DND-41 (cell line): ENCODE data around the gene TBC1D32.
A peak's percentile ranks its signal among the peaks of the same experiment; 100 is the strongest.
"Not testable (repeated sequence)": the region's sequence is repeated elsewhere in the genome, so short reads cannot be mapped to it uniquely, and the experiment has no call there.

ENCODE experiments used
- ATAC-seq: fragments of 200-7000 bp; cut with Tn5 transposase; 3 replicates; pipeline ENCODE4 v1.9.1; 2021; ENCODE audit warnings: low read depth; ENCODE audit not compliant: insufficient read depth
- DNase-seq: peaks from one replicate; pipeline ENCODE4 v3.0.0-alpha.2; 2020
- H2AFZ ChIP-seq: 2 replicates; pipeline ENCODE4 v1.6.0; 2012; ENCODE audit warnings: low read depth, low read length
- H3K27ac ChIP-seq: 2 replicates; pipeline ENCODE4 v1.5.1; 2012; ENCODE audit warnings: low read length, inconsistent platforms
- H3K27me3 ChIP-seq: fragments of 200-600 bp; sonication (generic); 2 replicates; pipeline ENCODE4 v1.6.0; 2012; ENCODE audit warnings: low read length, mild to moderate bottlenecking, inconsistent platforms; ENCODE audit not compliant: insufficient read depth, poor library complexity
- H3K36me3 ChIP-seq: 2 replicates; pipeline ENCODE4 v1.5.1; 2012; ENCODE audit warnings: low read length, inconsistent platforms; ENCODE audit not compliant: insufficient read depth
- H3K4me1 ChIP-seq: 2 replicates; pipeline ENCODE4 v1.5.1; 2012; ENCODE audit warnings: mild to moderate bottlenecking, low read length; ENCODE audit not compliant: insufficient read depth
- H3K4me2 ChIP-seq: 2 replicates; pipeline ENCODE4 v1.6.0; 2012; ENCODE audit warnings: mild to moderate bottlenecking, moderate library complexity, low read length, inconsistent platforms; ENCODE audit not compliant: insufficient read depth
- H3K4me3 ChIP-seq, 2 experiments: fragments of 200-600 bp in 1 of 2; shearing (Covaris generic) in 1 of 2; 2 replicates each; pipeline ENCODE4 v1.5.1; 2012 to 2016; ENCODE audit warnings: inconsistent platforms in 2 of 2, low read length in 2 of 2, mild to moderate bottlenecking in 2 of 2, low read depth in 1 of 2, moderate library complexity in 1 of 2
- H3K79me2 ChIP-seq: 2 replicates; pipeline ENCODE4 v1.6.0; 2012; ENCODE audit warnings: low read length, inconsistent platforms; ENCODE audit not compliant: insufficient read depth
- H3K9ac ChIP-seq: 2 replicates; pipeline ENCODE4 v1.6.0; 2012; ENCODE audit warnings: low read depth, mild to moderate bottlenecking, inconsistent platforms, low read length, moderate library complexity
- H3K9me3 ChIP-seq: 2 replicates; pipeline ENCODE4 v1.5.1; 2012; ENCODE audit warnings: low read length, moderate library complexity, mild to moderate bottlenecking, inconsistent platforms; ENCODE audit not compliant: insufficient read depth, severe bottlenecking
- H4K20me1 ChIP-seq: 2 replicates; pipeline ENCODE4 v1.6.0; 2012; ENCODE audit warnings: low read length; ENCODE audit not compliant: insufficient read depth
- EZH2 ChIP-seq: IDR thresholded peaks from 3 replicates; pipeline ENCODE4 v1.6.1; 2012; ENCODE audit warnings: borderline replicate concordance, low read depth, mild to moderate bottlenecking, moderate library complexity, low read length, inconsistent platforms; ENCODE audit not compliant: severe bottlenecking
- TF ChIP-seq, protein P1 (sequence below): IDR thresholded peaks from 2 replicates; pipeline ENCODE4 v1.5.1; 2012; ENCODE audit warnings: borderline replicate concordance, low read length, moderate library complexity, mild to moderate bottlenecking; ENCODE audit not compliant: poor library complexity, severe bottlenecking; ENCODE audit errors: extremely low read depth

Gene TBC1D32

DNA sequence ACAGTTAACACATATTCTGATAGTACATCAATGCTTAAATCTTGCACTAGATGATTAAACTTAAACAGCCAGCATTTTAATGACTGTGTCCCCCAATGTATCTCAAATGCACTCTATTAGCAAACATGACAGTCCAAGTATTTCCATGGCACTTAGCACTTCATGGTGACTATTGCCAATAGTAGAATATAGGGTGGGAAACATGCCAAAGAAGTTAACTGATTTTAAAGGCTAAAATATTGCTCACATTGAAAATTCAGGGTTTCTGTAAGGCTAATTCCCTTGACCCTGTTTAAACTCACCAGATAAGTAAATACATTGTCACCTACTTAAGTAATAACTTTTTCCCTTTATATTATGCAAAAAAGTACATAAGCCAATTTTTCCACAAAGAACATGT is 266.9 kb downstream of the TBC1D32 start:
- no peak for ATAC-seq
- no peak for TF ChIP-seq EZH2
- TF ChIP-seq, protein P1, sequence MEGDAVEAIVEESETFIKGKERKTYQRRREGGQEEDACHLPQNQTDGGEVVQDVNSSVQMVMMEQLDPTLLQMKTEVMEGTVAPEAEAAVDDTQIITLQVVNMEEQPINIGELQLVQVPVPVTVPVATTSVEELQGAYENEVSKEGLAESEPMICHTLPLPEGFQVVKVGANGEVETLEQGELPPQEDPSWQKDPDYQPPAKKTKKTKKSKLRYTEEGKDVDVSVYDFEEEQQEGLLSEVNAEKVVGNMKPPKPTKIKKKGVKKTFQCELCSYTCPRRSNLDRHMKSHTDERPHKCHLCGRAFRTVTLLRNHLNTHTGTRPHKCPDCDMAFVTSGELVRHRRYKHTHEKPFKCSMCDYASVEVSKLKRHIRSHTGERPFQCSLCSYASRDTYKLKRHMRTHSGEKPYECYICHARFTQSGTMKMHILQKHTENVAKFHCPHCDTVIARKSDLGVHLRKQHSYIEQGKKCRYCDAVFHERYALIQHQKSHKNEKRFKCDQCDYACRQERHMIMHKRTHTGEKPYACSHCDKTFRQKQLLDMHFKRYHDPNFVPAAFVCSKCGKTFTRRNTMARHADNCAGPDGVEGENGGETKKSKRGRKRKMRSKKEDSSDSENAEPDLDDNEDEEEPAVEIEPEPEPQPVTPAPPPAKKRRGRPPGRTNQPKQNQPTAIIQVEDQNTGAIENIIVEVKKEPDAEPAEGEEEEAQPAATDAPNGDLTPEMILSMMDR, result no peak
- H3K27ac ChIP-seq, result no peak overlapping the region

DNA sequence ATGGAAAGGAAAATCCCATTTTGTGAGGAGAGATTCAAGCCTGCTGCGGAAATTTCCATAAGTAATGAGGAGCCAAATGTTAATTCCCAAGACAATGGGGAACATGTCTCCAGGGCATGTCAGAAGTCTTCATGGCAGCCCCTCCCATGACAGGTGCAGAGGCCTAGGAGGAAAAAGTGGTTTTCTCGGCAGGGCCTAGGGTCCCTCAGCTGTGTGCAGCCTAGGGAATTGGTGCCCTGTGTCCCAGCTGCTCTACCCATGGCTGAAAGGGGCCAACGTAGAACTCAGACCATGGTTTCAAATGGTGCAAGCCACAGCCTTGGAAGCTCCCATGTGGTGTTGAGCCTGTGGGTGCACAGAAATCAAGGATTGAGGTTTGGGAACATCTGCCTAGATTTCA is 269.9 kb downstream of the TBC1D32 start:
- Histone ChIP-seq H3K9ac (no peak overlapping the region), H3K79me2 (no peaks in the 10 kb centered on the region), H3K4me3 (no peak overlapping the region), H3K27ac (no peak overlapping the region), H3K4me2 (no peak overlapping the region), H3K27me3 (no peaks in the 10 kb centered on the region), H4K20me1 (no peaks in the 10 kb centered on the region), H3K36me3 (peaks cover 4% of the 10 kb centered on the region; the same call in 1 of the 2 replicates), H2AFZ (no peak overlapping the region), H3K9me3 (peaks cover 10% of the 10 kb centered on the region), H3K4me1 (no peaks in the 10 kb centered on the region)
- no peak for ATAC-seq
- DNase-seq, result no peak
- TF ChIP-seq, protein P1, result no peak
- TF ChIP-seq EZH2, result no peak

More for the DNA sequence above, 266.9 kb downstream of the TBC1D32 start:
- Histone ChIP-seq H3K79me2 (no peaks in the 10 kb centered on the region), H3K4me2 (no peak overlapping the region), H4K20me1 (no peaks in the 10 kb centered on the region), H3K4me3 (no peak overlapping the region), H3K27me3 (no peaks in the 10 kb centered on the region), H2AFZ (no peak overlapping the region), H3K9ac (no peak overlapping the region), H3K9me3 (peaks cover 18% of the 10 kb centered on the region), H3K36me3 (peaks cover 4% of the 10 kb centered on the region; the same call in 1 of the 2 replicates), H3K4me1 (no peaks in the 10 kb centered on the region)
- DNase-seq, result no peak

DNA sequence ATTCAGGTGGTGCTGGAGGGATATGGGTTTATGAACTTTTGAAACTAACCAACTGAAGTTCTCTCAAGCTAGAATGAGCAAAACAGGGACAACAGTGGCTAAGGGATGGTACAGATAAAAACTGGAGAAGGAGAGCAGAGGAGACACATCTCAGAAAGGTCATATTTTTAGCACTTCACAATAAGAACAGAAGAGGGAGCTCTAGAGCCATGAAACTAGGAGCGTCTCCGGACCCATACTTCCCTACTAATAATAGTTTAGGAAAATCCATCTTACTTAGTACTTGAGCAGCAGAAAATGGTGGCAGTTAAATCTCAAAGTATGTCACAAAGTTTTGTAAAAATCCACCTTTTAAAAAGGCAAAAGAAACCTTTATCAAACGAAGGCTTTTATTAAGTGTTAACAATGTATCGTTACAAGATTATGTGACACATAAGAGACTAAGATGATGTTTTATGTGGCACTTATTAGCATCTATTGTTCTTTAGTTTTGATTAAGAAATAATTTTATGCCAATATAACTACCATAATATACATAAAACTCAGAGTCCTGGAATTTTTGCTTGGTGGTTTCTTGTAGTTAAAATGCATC is 278.6 kb downstream of the TBC1D32 start:
- H2AFZ ChIP-seq, result no peak overlapping the region
- ATAC-seq (peak; percentile 81), DNase-seq (peak; percentile 11)
- H3K4me3 ChIP-seq, result no peak overlapping the region
- no peak overlapping the region for H3K9ac ChIP-seq
- no peaks in the 10 kb centered on the region for H3K9me3 ChIP-seq
- no peaks in the 10 kb centered on the region for H3K27me3 ChIP-seq
- H3K36me3 ChIP-seq, result no peaks in the 10 kb centered on the region
- H3K4me1 ChIP-seq, result no peaks in the 10 kb centered on the region
- no peaks in the 10 kb centered on the region for H4K20me1 ChIP-seq
- H3K4me2 ChIP-seq, result no peak overlapping the region
- H3K27ac ChIP-seq, result no peak overlapping the region
- TF ChIP-seq EZH2, result no peak
- TF ChIP-seq, protein P1, result peak; percentile 81
- H3K79me2 ChIP-seq, result no peaks in the 10 kb centered on the region

GRCh38 chr6:121048593-121048992 is 285.7 kb downstream of the TBC1D32 start:
- not testable (repeated sequence) for ATAC-seq, DNase-seq

GRCh38 chr6:121044905-121045304 is 289.4 kb downstream of the TBC1D32 start:
- not testable (repeated sequence) for H3K4me1 ChIP-seq, H3K9ac ChIP-seq, H3K79me2 ChIP-seq, H3K27ac ChIP-seq, DNase-seq, H2AFZ ChIP-seq, H3K9me3 ChIP-seq, H3K4me2 ChIP-seq, H3K36me3 ChIP-seq, H3K4me3 ChIP-seq, H3K27me3 ChIP-seq, ATAC-seq, H4K20me1 ChIP-seq

More at GRCh38 chr6:121048593-121048992, 285.7 kb downstream of the TBC1D32 start:
- H3K9me3 ChIP-seq, H3K4me2 ChIP-seq, H2AFZ ChIP-seq, H3K4me3 ChIP-seq, H3K9ac ChIP-seq, H3K79me2 ChIP-seq, H3K4me1 ChIP-seq, H3K36me3 ChIP-seq, H3K27me3 ChIP-seq, H3K27ac ChIP-seq, H4K20me1 ChIP-seq: not testable (repeated sequence)

DNA sequence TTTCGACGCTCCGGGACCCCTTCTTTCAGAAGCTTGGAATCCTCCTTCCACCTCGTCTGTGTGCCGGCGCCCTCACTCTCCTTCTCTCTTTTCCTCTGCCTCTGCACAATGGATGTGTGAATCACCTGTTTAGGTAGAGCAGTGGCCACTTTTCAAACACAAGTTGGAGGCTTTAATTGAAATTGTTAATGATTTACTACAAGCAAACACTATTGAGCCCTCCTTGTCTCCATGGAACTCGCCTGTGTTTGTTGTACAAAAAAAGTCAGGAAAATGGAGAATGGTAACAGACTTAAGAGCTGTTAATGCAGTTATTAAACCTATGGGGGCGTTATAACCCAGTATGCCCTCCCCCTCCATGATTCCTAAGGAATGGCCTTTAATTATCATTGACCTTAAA is 290.6 kb downstream of the TBC1D32 start:
- H3K9ac ChIP-seq, H3K79me2 ChIP-seq, H3K4me2 ChIP-seq, H3K36me3 ChIP-seq, DNase-seq, H2AFZ ChIP-seq, H3K4me1 ChIP-seq, H3K27ac ChIP-seq, H4K20me1 ChIP-seq, H3K9me3 ChIP-seq, ATAC-seq, H3K4me3 ChIP-seq, H3K27me3 ChIP-seq: not testable (repeated sequence)
